A549 (cell line): Measurements from ENCODE around the gene PLEKHA6.

Experiments used
- CTCF ChIP-seq: fragments of >200 bp; sonication (Bioruptor Twin); formaldehyde crosslinking; IDR thresholded peaks from 3 replicates; pipeline ENCODE4 v1.5.1; 2016
- EP300 ChIP-seq, 2 experiments: fragments of >200 bp; sonication (Bioruptor Twin); formaldehyde crosslinking; IDR thresholded peaks; 2 replicates in 1 of 2; 3 replicates in 1 of 2; pipeline ENCODE4 v1.6.1; 2016 to 2017
- ESRRA ChIP-seq: fragments of 150-350 bp; IDR thresholded peaks from 2 replicates; pipeline ENCODE4 v1.6.1; 2014; ENCODE audit warnings: mild to moderate bottlenecking, low read length, borderline replicate concordance
- GATA3 ChIP-seq: IDR thresholded peaks from 2 replicates; pipeline ENCODE4 v1.6.1; 2012; ENCODE audit warnings: borderline replicate concordance
- HDAC2 ChIP-seq: fragments of 200-600 bp; sonication (generic); IDR thresholded peaks from 2 replicates; pipeline ENCODE4 v1.6.1; 2016
- KDM5A ChIP-seq: fragments of 200-600 bp; sonication (generic); IDR thresholded peaks from 2 replicates; pipeline ENCODE4 v1.6.1; 2016; ENCODE audit warnings: antibody characterized with exemption, mild to moderate bottlenecking
- PHF8 ChIP-seq: fragments of 200-600 bp; sonication (generic); IDR thresholded peaks from 2 replicates; pipeline ENCODE4 v1.6.1; 2016; ENCODE audit warnings: low read depth, mild to moderate bottlenecking, antibody characterized with exemption, moderate library complexity, borderline replicate concordance
- RAD21 ChIP-seq, 2 experiments: fragments of >200 bp in 1 of 2; sonication (Bioruptor Twin) in 1 of 2; formaldehyde crosslinking in 1 of 2; IDR thresholded peaks in 1 of 2; conservative IDR thresholded peaks in 1 of 2; 2 replicates in 1 of 2; 3 replicates in 1 of 2; pipeline ENCODE4 v1.6.1; 2012 to 2018; ENCODE audit warnings: inconsistent platforms in 1 of 2
- TP53 ChIP-seq: fragments of 250-450 bp; sonication (Bioruptor Pico); IDR thresholded peaks from 2 replicates; pipeline ENCODE4 v1.5.0; 2021; ENCODE audit warnings: mild to moderate bottlenecking, moderate library complexity
- USF2 ChIP-seq: fragments of 450-650 bp; IDR thresholded peaks from 2 replicates; pipeline ENCODE4 v1.6.1; 2014; ENCODE audit warnings: antibody characterized with exemption

DNA sequence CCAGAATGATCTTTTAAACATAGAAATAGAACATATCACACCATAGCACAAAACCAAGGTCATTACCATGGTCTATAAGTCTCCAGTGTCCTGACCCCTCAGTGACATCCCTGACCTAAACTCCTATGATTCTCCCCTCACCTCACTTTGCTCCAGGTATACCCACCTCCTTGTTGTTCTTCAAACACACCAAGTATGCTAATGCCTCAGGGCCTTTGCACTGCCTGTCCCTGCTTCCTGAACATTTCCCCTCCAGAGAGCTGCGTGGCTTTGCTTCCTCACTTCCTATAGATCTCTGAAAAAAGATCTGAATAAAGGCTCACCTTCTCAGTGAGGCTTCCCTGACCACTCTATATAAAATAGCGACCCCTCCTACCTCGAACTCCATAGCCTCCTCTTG lies 147.0 kb downstream of the PLEKHA6 start:
- no peak for TF ChIP-seq ESRRA
- TF ChIP-seq HDAC2 = no peak
- TF ChIP-seq PHF8 = no peak
- TF ChIP-seq EP300 (IDR thresholded peaks at IDR 0.05) = no peak
- TF ChIP-seq KDM5A = no peak
- TF ChIP-seq CTCF = no peak
- TF ChIP-seq USF2 = no peak
- no peak for TF ChIP-seq TP53 (CRISPR knock-in tag)
- TF ChIP-seq RAD21 (conservative IDR thresholded peaks at IDR 0.05 in 1 of 2, IDR thresholded peaks at IDR 0.05 in 1 of 2) = no peak
- TF ChIP-seq GATA3 = no peak
